NCI-H2171 treated with DMSO at 0.1 percent for 48 hours (cell line): ENCODE results near the gene CIAPIN1.
A peak's percentile ranks its signal among the peaks of the same experiment; 100 is the strongest.

Experiments used
- DNase-seq: peaks from one replicate; lab custom pipeline; 2025; lab: John Stamatoyannopoulos, UW

CIAPIN1 gene

DNA sequence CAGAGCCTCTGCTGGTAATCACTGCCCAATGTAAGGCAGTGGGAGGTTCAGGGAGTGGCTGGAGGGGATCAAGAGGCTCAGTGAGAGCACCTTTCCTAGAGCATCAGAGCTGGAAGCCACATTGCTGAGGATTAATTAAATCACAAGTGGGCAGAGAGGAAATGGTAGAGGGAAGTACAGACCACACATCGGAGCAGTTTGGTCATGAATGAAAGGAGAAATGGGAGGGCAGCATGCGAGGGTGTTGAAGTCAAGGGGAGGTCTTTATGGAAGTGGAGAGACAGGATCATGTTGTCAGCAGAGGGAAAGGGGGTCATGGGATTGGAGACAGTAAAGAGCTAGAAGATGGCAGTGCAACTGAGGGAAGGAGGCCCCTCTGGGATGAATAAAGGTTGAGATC, 40.3 kb downstream of the CIAPIN1 start:
- no peak for DNase-seq

DNA sequence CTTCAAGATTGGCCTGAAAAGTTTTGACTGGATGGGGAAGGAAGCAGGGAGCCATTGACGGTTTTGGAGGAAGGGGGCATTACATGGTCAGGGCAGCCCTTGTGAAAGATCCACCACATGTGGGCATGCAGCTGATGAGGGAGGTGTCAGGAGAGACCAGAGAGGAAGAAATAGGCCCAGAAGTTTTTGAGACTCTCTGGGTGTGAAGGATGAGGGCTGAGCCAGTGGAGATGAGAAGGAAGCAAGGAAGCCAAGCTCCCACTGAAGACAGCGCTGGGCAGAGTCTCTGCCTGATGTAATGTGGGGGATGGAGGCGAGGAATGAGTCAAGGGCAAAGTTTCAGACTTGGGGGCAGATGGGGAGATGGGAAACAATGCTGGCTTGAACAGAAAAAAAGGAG, 42.1 kb downstream of the CIAPIN1 start:
- no peak for DNase-seq

DNA sequence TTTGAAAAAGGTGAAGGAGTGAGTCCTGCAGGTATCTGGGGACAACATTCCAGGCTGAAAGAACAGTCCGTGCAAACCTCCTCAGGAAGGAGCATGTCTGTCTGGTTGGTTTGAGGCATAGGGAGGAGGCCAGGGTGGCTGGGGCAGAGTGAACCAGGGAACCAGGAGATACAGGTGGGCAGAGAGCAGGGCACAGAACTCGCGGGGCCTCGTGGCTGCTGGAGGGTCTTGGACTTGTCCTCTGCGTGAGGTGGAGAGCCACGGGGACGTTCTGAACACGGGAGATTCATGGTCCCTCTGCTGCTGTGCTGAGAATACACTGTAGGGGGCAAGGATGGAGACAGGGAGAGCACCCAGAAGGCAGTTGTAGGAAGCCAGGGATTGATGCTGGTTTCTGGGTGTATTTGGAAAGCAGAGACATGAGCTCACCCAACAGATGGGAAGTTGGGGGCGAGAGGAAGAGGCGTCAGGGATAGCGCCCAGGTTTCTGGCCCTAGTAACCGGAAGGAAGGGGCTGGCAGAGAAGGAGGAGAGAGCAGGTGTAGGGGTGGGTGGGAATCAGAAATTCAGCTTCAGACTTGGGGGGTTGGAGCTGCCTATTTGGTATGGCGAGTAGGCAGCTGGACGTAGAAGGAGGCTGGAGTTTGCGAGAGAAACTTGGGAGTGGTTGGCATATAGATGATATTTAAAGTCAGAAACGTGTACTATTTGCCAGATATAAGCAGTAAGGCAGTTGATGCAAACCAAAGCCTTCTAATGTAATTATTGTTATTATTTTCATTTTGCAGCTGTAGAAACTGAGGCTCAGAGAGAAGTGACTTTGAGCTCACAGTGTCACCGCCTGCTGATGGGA, 43.0 kb downstream of the CIAPIN1 start, which contains the start of gene CCL17:
CCL17 (plus strand) TSS at position 803 of the 853 bp plus-strand sequence. CDS start 9,166 bp downstream, outside the sequence.
- no peak for DNase-seq

DNA sequence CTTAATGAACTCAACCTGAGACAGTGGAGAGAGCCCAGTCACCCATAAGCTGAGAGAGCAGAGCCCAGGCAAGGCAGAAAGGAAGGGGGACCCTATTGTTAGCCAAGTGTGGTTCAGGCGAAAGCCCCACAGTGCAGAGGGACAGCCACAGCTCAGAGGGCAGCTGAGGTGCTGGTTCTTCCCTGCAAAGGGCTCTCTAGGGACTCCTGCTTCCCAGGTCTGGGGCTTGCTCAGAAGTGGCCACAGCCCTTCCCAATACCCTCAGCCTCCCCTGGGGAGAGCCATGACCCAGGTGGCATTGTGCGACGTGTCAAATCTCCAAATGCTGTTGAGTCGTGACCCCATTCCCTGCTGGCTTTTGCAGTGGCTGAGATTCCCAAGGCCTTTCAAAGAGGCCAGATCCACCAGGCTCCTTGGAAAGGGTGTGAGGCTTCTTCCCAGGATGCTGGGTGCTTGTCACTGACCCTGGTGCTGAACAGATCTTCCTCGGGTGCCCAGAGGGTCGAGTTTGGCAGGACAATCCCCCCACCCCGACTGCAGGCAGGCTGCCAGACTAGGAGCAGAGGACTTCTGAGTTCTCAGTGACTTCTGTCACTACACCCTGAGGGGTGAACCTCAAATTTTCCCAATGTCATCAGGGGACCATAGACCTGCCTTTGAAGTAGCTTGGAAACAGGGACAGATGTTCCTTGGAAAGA, 45.1 kb downstream of the CIAPIN1 start:
- no peak for DNase-seq

DNA sequence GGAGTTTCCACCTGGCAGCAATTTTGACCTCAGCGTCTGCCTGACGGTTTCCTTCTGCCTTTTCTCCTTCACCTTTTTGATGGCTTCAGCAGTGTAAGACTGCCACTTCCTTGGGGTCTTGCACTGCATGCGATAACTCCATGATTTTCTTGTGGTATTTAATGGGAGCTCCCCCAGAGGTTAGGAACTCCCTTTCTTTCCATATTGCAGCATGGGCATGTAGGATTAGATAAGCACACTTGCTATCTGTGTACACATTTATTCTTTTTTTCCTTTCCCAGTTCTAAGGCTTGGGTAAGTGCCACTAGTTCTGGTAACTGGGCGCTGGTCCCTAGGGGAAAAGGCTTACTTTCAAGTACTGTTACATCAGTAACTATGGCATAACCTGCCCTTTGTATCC, 49.7 kb downstream of the CIAPIN1 start:
- DNase-seq = peak; percentile 51

DNA sequence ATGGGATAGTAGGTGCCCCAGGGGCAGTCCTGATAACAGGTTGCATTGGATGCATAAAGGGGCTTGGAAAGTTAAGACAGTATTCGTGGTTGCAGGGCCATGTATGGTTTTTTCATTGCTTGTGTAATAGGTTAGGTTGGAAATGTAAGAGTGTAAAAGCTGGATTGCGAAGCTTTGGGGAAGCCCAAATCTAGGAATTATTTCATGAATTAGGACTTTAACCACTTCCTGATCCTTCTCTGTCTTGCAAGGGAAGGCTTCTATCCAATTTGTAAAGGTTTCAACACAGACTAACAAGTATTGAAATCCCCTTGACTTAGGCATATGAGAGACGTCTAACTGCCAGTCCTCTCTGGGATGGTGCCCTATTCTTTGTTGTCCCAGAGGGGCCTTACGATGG, 50.4 kb downstream of the CIAPIN1 start:
- DNase-seq = no peak

DNA sequence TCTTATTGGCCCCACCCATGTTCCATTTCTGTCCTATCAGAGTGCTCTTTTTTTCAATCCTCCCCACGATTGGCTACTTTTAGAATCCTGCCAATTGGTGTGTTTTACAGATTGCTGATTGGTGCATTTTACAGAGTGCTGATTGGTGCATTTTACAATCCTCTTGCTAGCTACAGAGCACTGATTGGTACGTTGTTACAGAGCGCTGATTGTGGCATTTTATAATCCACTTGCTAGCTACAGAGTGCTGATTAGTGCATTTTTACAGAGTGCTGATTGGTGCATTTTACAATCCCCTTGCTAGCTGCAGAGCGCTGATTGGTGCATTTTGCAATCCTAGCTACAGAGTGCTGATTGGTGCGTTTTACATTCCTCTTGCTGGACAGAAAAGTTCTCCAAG, 52.2 kb downstream of the CIAPIN1 start:
- DNase-seq = no peak

DNA sequence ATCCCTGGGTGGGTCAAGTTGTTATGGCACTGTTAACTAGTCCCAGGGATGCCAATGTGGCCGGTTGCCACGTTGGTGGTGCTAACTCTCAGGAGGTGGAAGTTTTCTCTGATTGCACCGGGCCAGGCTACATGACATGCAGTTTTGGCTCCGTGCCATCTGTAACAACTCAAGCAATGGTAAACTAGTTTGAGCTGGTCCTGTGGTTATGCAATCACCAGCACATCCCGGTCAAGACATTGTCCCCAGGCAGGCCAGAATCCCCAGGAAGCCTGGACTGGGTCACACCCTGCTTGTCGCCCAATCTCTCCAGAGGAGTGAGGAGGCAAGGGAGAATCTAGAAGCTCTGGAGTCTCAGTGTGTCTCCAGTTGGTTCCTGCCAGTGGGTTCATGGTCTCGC, 52.7 kb downstream of the CIAPIN1 start:
- DNase-seq = peak; percentile 8

DNA sequence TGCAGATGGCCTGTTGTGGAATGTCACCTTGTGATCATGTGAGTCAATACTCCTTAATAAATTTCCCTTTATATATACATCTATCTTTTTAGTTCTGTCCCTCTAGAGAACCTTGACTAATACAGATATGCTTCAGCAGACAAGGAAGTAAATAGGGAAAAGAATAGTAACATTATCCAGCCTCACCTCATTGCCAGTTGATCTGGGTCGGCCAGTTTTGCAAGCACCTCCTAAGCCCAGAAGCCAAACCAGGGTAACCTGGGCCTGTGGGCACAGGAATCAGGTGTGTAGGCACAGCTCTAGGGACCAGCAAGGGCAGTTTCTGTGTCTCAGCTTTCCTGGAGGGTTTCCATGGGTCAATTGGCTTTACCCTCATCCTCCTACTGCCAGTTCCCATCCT, 54.5 kb downstream of the CIAPIN1 start:
- DNase-seq = no peak

DNA sequence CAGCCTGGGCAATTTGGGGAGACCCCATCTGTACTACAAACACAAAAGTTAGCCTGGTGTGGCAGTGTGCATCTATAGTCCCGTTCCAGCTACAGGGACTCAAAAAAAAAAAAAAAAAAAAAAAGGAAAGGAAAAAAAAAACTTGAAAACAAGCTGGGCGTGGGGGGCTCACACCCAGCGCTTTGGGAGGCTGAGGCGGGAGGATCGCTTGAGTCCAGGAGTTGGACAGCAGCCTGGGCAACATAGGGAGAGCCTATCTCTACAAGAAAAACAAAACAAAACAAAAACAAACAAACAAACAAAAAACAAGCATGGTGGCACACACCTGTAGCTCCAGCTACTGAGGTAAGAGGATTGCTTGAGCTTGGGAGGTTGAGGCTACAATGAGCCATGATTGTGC, 55.5 kb downstream of the CIAPIN1 start:
- no peak for DNase-seq

DNA sequence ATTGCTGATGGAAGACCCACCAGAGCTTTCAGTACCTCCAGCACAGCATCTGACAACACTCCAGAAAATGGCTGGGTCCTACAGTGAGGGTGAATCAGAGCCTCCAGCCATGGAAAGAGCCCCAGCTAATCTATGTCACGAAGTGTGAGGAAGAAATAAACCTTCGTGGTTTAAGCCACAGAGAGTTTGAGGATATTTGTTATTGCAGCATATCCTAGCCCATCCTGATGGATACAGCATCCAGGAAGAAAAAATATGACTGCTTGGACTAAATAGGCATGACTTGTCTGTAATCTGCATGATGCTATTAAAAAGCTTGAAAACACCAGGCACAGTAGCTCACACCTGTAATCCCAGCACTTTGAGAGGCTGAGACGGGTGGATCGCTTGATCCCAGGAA, 55.9 kb downstream of the CIAPIN1 start:
- no peak for DNase-seq

DNA sequence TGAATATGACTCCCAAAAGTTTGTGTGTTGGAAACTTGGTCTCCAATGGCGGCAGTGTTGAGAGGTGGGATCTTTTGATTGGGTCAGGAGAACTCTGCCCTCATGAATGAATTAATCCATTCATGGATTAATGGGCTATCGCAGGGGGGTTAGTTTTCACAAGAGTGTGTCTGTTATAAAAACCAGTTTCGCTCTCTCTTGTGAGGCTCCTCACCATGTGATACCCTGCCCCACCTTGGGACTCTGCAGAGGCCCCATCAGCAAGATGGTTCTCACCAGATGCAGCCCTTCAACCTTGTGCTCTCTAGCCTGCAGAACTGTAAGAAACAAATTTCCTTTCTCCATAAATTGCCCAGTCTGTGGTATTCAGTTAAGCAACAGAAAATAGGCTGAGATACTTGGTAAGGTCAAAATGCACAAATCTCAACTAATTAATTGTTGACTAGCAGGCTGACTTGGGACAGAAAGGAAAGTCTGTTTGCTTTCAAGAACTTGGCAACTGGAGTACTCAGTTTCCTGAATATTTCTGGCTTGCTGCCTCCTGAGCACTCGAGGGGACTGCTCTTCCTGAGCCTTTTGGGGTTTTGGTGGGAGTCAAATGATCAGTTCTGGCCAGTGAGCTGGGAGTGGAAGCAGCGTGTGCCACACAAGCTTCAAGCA, 56.4 kb downstream of the CIAPIN1 start:
- DNase-seq = no peak

DNA sequence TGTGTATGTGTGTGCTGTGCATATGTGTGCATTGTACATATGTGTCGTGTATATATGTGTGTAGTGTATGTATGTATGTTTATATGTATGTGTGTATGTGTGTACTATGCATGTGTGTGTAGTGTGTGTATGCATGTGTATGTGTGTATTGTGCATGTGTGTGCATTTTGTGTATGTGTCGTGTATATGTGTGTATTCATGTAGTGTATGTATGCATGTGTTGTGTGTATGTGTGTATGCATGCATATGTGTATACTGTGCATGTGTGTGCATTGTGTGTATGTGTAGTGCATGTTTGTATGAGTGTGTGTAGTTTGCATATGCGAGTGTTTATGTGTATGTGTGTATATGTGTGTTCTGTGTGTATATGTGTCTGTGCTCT, 58.1 kb downstream of the CIAPIN1 start:
- no peak for DNase-seq

DNA sequence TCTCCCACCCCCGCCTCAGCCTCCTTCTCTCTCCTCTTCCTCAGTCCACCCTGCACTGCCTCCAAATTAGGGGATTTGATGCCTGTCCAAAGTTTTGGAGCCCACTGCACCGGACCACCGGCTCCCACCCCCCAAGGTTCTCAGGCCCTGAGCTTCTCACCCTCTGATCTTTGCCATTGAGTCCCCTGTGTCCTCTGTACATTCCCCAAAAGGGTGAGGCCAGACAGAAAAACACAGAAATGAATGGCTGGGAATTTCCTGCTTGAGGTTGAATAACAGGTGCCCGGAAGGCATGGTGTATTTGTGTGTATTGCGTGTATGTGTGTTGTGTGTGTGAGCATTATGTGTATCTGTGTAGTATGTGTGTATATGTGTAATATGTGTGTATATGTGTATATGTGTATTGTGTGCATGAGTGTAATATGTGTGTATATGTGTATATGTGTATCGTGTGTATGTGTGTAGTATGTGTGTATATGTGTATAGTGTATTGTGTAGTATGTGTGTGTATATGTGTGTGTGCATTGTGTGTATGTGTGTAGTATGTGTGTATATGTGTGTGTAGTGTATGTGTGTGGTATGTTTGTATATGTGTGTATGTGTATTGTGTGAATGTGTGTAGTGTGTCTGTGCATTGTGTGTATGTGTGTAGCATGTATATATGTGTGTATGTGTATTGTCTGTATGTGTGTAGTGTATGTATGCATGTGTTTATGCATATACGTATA, 58.7 kb downstream of the CIAPIN1 start:
- no peak for DNase-seq

DNA sequence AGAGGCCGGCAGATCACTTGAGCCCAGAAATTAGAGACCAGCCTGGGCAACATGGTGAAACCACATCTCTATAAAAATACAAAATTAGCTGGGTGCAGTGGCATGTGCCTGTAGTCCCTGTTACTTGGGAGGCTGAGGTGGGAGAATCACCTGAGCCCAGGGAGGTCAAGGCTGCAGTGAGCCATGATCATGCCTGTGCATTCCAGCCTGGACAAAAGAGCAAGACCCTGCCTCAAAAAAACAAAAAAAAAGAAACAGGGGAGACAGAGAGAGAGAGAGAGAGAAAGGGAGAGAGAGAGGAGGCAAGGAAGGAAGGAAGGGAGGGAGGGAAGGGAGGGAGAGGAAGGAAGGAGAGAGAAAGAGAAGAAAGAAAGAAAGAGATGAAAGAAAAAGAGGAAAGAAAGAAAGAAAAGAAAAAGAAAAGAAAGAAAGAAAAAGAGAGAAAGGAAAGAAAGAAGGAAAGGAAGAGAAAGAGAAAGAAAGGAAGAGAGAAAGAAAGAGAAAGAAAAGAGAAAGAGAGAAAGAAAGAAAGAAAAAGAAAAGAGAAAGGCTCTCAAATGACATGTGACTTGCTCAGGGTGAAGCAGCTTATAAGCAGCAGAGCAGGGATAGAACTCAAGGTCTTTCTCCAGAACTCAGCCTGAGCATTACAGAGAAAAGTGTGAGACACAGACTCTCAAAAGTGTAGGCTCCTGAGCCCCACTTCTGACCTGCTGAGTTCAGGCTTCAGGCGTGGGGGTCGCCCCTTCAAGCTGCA, 59.4 kb downstream of the CIAPIN1 start:
- DNase-seq = no peak

DNA sequence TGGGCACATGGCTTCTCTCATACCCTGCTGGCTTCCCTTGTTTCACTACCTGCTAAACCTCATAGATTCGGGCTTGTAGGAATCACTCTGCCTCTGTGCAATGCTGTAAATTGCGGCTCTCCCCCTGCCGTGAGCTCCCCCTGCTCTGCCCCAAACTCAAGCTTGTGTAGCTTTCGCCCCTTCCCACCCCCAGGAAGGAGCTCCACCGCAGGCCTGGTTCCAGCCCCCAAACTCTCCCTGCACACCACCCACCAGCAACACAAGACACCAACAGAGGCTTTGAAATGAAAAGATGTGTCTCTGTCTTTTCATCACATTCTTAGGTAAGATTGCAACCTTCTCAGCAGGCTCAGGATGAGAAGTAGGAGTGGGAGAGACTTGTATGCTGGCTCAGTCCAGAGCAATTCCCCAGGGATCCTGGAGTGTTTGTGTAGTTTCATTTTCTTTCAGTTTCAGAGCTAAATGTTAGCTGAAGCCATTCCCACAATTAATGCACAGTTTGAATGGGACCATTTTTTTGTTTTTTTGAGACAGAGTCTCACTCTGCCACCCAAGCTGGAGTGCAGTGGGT, 60.7 kb downstream of the CIAPIN1 start:
- peak; percentile 18 for DNase-seq

DNA sequence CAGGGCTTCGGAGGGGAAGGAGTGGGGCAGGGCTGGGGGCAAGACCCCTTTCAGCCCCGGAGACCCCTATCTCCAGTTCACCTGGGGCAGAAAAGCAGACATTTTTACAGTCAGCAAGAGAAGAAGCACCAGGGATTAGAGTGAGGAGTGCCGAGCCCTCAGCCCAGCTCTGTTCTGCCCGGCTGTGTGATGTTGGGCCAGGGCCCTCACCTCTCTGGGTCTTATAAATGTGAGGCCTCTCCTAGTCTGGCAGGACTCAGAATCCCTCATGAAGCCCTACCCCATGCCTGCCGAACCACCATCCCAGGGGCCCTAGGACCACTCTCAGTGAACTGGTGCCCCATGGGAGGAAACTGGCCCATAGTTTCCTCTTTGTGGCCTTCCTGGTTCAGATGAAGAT, 62.1 kb downstream of the CIAPIN1 start:
- DNase-seq = no peak

DNA sequence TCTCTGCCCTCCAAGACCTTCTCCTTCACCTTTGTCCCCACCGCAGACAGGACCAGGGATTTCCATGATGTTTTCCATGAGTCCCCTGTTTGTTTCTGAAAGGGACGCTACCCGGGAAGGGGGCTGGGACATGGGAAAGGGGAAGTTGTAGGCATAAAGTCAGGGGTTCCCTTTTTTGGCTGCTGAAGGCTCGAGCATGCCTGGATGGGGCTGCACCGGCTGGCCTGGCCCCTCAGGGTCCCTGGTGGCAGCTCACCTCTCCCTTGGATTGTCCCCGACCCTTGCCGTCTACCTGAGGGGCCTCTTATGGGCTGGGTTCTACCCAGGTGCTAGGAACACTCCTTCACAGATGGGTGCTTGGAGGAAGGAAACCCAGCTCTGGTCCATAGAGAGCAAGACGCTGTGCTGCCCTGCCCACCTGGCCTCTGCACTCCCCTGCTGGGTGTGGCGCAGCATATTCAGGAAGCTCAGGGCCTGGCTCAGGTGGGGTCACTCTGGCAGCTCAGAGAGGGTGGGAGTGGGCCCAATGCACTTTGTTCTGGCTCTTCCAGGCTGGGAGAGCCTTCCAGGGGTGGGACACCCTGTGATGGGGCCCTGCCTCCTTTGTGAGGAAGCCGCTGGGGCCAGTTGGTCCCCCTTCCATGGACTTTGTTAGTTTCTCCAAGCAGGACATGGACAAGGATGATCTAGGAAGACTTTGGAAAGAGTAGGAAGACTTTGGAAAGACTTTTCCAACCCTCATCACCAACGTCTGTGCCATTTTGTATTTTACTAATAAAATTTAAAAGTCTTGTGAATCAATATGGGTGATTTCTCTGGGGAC, 62.7 kb downstream of the CIAPIN1 start:
- DNase-seq = no peak

DNA sequence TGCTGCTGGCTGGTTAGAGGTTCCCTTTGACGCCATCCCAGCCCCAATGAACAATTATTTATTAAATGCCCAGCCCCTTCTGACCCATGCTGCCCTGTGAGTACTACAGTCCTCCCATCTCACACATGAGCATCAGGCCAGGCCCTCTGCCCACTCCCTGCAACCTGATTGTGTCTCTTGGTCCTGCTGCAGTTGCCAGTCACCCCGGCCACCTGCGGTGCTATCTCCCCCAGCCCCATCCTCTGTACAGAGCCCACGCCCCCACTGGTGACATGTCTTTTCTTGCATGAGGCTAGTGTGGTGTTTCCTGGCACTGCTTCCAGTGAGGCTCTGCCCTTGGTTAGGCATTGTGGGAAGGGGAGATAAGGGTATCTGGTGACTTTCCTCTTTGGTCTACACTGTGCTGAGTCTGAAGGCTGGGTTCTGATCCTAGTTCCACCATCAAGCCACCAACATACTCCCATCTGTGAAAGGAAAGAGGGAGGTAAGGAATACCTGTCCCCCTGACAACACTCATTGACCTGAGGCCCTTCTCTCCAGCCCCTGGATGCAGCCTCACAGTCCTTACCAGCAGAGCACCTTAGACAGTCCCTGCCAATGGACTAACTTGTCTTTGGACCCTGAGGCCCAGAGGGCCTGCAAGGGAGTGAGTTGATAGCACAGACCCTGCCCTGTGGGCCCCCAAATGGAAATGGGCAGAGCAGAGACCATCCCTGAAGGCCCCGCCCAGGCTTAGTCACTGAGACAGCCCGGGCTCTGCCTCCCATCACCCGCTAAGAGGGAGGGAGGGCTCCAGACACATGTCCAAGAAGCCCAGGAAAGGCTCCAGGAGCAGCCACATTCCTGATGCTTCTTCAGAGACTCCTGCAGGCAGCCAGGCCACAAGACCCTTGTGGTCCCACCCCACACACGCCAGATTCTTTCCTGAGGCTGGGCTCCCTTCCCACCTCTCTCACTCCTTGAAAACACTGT, 63.6 kb downstream of the CIAPIN1 start:
- DNase-seq = no peak
